HG02852 (cell line): ENCODE results near the gene JCAD.
"Not testable (repeated sequence)": the region's sequence is repeated elsewhere in the genome, so short reads cannot be mapped to it uniquely, and the experiment has no call there.

Experiments
- ATAC-seq: cut with Tn5 transposase; IDR thresholded peaks from one replicate; pipeline ENCODE4 v1.9.1; 2021; ENCODE audit warnings: mild to moderate bottlenecking, moderate library complexity; ENCODE audit not compliant: unreplicated experiment

The JCAD gene

GRCh38 chr10:30027057-30028005 lies 32.1 kb downstream of the JCAD start:
- ATAC-seq, result peak; percentile 88

- no peak for ATAC-seq
These were observed 32.8 kb downstream of the JCAD start for GRCh38 chr10:30026578-30026977.

GRCh38 chr10:30026080-30026479 lies 33.3 kb downstream of the JCAD start:
- no peak for ATAC-seq

- not testable (repeated sequence) for ATAC-seq
These were observed 34.0 kb downstream of the JCAD start for GRCh38 chr10:30025428-30025827.

DNA sequence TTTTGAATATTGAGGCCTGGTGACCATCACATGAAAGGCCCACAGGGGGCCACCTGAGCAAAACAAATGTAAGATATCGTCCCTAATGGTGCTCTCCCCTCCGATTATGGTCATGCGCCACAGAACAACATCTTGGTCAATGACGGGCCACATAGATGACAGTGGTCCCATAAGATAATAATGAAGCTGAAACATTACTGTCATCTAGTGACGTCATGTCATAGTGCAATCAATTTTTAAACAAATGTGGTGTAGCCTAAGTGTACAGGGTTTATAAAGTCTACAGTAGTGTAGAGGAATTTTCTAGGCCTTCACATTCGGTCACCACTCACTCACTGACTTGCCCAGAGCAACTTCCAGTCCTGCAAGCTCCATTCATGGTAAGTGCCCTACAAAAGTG lies 36.8 kb downstream of the JCAD start:
- ATAC-seq, result no peak

DNA sequence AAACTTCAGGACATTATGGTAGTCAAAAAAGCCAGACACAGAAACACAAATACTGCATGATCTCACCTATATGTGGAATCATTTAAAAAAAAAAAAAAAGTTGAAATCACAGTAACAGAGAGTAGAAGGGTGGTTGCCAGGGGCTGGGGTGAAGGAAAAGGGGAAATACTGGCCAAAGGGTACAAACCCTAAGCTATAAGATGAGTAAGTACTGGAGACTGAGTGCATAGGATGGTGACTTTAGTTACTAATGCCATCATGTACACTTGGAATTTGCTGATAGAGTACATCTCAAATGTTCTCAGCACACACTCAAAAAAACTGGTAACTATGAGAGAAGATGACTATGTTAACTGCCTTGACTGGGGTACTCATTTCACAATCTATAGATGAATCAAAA lies 39.9 kb downstream of the JCAD start:
- ATAC-seq, result no peak

GRCh38 chr10:30018496-30018895 lies 40.9 kb downstream of the JCAD start:
- no peak for ATAC-seq

DNA sequence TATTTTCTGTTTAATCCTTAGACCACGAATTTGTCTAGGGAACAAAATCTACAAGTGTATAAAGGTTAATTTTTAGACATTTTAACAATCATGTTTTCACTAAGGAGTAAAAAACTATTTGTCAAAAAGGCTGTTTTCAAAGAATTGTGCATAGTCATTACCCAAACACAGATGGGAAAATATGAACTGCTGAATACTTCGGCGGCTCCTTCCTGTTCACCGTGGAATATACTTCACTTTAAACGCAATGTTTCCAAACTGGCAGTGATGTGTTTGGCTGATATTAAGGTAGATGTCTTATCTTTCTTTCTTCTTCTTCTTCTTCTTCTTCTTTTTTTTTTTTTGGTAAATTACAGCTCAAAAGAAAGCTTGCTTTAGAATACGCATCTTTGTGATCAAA lies 41.4 kb downstream of the JCAD start:
- ATAC-seq, result no peak

- ATAC-seq, result no peak
These were observed 41.8 kb downstream of the JCAD start for GRCh38 chr10:30017556-30017955.

- no peak for ATAC-seq
These were observed 44.9 kb downstream of the JCAD start for GRCh38 chr10:30014511-30014910.

- no peak for ATAC-seq
These were observed 45.6 kb downstream of the JCAD start for GRCh38 chr10:30013757-30014156.

DNA sequence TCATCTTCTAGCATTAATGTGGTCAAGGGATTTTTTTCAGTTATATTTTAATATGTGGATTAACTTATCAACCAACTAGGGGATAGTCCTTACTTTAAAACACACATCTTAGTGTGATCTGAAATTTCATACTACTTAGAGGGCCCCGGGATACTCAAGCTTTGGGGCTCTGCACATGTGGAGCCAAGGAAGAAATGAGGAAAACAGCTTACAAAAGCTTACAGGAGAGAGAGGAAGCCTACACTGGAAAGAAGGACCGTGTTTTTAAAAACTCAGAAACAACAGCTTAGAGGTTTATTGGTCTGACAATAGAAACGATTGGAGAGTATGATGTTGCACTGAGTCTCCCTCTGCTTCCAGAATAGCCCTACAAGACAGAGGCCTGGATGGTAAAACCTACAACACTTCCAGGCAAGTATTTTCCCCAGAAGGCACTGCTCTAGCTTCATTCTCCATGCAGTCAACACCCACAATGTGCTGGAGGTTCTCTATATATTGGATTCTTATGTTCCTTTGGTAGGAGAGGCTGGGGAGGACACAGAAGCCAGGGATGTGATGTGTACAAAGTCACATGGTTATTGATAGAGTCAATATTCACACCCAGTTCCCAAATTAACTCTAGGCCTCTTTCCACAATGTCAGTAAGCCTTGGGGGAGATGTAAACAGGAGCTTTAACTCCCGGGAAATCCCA lies 47.3 kb downstream of the JCAD start:
- ATAC-seq, result no peak

- ATAC-seq, result no peak
These were observed 48.0 kb downstream of the JCAD start for GRCh38 chr10:30011396-30011795.

DNA sequence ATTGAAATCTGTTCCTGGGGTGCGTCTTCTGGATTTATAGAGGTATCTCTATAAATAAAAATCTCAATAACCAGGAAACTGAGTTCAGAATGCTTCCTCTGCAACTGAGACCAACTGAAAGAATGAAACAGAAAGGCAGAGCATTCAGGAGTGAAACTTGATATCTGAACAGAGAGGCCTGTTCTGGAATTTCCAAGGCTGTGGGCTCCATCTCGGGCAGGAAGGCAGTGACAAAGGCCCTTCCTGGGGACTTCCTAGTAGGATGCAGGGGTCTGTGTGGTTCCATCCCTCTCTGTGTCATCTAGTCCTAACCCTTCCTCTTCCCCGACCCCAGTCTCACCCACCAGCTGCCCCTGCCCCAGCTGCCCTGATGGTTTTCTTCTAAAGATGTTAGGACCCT lies 52.0 kb downstream of the JCAD start:
- no peak for ATAC-seq

- ATAC-seq, result no peak
These were observed 53.0 kb downstream of the JCAD start for GRCh38 chr10:30006410-30006809.

DNA sequence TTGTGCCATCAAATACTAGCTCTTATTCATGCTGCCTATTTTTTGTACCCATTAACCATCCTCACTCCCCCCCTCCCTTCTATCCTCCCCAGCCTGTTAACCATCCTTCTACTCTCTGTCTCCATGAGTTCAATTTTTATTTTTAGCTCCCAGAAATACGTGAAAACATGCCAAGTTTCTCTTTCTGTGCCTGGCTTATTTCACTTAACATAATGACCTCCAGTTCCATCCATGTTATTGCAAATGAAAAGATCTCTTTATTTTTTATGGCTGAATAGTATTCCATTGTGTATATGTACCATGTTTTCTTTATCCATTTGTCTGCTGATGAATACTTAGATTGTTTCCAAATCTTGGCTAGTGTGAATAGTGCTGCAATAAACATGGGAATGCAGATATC lies 54.3 kb downstream of the JCAD start:
- ATAC-seq, result not testable (repeated sequence)

DNA sequence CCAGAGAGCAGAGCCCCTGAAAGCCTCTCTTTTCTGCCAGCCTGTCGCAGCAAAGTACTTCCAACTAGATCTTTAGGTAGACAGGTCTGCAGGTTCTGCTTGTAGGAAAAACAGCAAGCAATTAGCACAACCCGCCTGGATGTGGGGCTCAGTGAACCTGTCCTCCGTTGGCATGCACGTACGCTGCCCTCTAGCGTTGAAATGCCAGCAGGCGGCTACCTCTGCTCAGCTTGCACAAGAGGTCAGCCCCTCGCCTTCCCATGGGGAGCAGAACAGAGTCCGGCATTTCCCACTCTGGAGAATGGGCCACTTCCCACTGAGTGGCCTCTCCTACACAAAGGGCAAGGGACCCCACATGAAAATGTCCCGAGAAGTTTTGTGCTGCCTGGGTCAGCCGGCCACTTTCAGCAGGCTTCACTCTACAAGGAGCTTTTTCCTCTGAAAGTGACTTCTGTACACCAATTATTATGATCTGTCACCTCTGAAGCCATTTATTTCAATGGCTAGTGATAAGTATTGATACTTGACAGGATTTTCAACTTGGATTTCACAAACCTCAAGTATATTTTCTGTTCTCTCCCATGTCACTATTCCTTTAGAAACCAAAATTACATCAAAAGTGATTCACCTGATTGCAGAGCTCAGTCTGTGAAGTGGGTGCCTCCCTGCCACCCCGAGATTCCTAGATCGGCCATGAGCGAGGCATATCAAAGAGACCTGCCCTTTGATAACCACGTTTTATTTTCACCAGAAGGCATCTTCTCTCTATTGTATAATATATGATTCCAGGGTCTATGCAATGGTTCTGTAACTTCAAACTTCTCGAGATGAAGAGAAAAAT lies 56.7 kb downstream of the JCAD start:
- ATAC-seq, result peak; percentile 56

GRCh38 chr10:30000802-30001571 lies 58.4 kb downstream of the JCAD start:
- no peak for ATAC-seq

- peak; percentile 82 for ATAC-seq
These were observed 61.1 kb downstream of the JCAD start for GRCh38 chr10:29998142-29998808.

DNA sequence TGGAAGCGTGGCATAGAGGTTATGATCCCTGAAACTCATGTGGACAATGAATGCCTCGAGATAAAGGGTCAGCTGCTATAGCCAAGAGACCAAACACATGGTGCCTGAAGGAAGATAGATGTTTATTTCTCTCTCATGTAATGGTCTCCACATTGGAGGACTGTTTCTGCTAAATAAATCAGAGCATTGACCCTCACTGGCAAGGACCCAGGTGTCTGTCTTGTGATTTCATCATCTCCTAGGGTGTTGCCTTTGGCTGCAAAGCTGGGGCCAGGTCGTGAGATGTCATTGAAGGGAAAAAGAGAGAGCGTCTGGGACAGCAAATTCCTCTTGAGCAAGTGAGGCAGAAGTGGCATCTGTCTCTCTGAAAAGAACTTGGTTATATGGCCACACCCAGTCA lies 64.6 kb downstream of the JCAD start:
- ATAC-seq, result no peak
